Aorta (tissue), 5 donors: ENCODE data around the gene SNX32. TPM values are rescaled to one million over a fixed set of nuclear protein-coding genes. Genes with fewer than 3 reads are reported as not detected.

Source experiments
- ATAC-seq: fragments of 200-7000 bp; cut with Tn5 transposase; one replicate; pipeline ENCODE4 v1.9.1; 2022; ENCODE audit warnings: moderate library complexity; ENCODE audit not compliant: low FRiP score
- DNase-seq, 2 donors: peaks; one replicate each; pipeline ENCODE4 v3.0.0-alpha.2; 2020
- H3K27ac ChIP-seq, 2 donors: one replicate each; pipeline ENCODE4 v1.5.1; 2013; ENCODE audit warnings: low read length in 2 of 2, mild to moderate bottlenecking in 2 of 2, moderate library complexity in 2 of 2, control low read depth in 1 of 2, inconsistent platforms in 1 of 2, low read depth in 1 of 2
- H3K27me3 ChIP-seq, 2 donors: one replicate each; pipeline ENCODE4 v1.6.1; 2013; ENCODE audit warnings: control low read depth in 1 of 2, low read length in 1 of 2, mild to moderate bottlenecking in 1 of 2, moderate library complexity in 1 of 2; ENCODE audit not compliant: insufficient read depth in 2 of 2, control insufficient read depth in 1 of 2
- H3K36me3 ChIP-seq, 2 donors: one replicate each; pipeline ENCODE4 v1.6.1; 2013; ENCODE audit warnings: control low read depth in 1 of 2, low read length in 1 of 2, mild to moderate bottlenecking in 1 of 2; ENCODE audit not compliant: insufficient read depth in 2 of 2, control insufficient read depth in 1 of 2
- H3K4me1 ChIP-seq, 2 donors: one replicate each; pipeline ENCODE4 v1.6.1; 2013; ENCODE audit warnings: low read length in 2 of 2, control low read depth in 1 of 2, mild to moderate bottlenecking in 1 of 2, moderate library complexity in 1 of 2; ENCODE audit not compliant: insufficient read depth in 2 of 2, control insufficient read depth in 1 of 2
- H3K4me3 ChIP-seq, 2 donors: one replicate each; pipeline ENCODE4 v1.5.1; 2013; ENCODE audit warnings: low read length in 2 of 2, control low read depth in 1 of 2, mild to moderate bottlenecking in 1 of 2
- H3K9me3 ChIP-seq: one replicate; pipeline ENCODE4 v1.6.1; 2013; ENCODE audit warnings: mild to moderate bottlenecking, low read length; ENCODE audit not compliant: control insufficient read depth
- WGBS, 2 donors: extraction: QIAGEN DNeasy Blood & Tissue Kit; methylation state at CpG; one replicate each; pipeline ENCODE4 v1.1.7; 2013; 5-methylcytosine and 5-hydroxymethylcytosine counted together
- intact Hi-C, 2 donors: fragments of 100-400 bp; cut with DNase I; formaldehyde crosslinking; loops; one replicate each; pipeline versions ENCODE4 v1.14.2 to v1.15.0; 2022
- polyA plus RNA-seq, 2 donors: library from polyadenylated mRNA; stranded (reverse); fragments of 200-250 nt; gene quantifications; one replicate each; pipeline ENCODE4 v1.2.3, GENCODE V29; 2013
- total RNA-seq, 2 donors: library from RNA; stranded (reverse); fragmentation: NEBNext Ultra II Directional; extraction: Animal tissue kit (Norgen Biotek cat#: 25700); gene quantifications; one replicate each; pipeline ENCODE4 v1.2.1, GENCODE V29; 2021
- donor health status: healthy with polysubstance abuse.
- donor health status: Bipolar disorder and iron deficiency.
- donor health status: DM: no; HTN: no; CAD: no.
- donor health status: DM: no; HTN: no; CAD: no.
- donor health status: DM: yes; HTN: yes; CAD: no.

Gene SNX32
- total and polyA plus RNA-seq, 4 donors: 0.39 to 2.4 (median 1.2) TPM; not detected in 1

DNA sequence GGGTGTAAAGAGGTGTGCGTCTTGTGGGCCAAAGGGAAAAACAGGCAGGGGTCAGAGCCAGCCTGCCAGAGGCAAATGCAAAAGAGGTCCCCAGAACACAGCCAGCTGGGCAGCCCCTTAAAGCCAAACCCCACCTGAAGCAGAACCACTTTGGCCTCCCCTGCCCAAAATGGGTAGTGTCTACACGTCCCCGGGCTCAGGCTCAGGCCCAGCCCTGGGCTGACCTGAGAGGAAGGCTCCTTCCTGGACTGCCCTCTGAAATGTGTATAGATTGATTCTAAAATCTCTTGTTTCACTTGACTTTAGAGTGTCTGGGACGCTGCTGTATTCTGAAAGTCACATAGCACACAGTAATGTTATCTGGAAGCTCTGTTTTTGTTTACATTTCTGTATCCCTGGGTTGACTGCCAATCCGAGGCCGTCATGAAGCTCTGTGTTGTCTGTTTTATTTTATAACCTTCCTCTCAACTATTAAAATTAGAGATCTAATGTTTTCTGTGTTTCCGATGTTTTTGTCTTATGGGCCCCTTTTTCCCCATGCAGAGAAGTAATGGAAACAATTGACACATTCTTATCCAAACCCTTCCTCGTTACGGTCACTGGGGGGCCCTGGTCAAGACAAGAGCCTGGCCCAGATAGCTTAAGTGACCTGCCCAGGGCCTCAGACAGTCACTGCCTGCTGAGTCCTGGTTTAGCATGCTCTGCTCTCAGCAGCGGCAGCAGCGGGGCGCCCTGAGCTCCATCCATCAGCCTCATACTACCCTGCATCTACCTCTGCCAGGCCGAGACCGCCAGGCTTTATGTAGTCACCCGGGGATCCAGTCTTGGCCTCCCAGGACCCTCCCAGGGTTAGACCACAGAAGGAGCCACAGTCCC, 36.8 kb upstream of the SNX32 start:
- no peak for DNase-seq
- intact Hi-C loops: no loop called here
- Histone ChIP-seq H3K27me3 (no peaks in the 10 kb centered on the region), H3K27ac (no peak overlapping the region), H3K36me3 (no peaks in the 10 kb centered on the region), H3K4me3 (no peak overlapping the region), H3K9me3 (no peaks in the 10 kb centered on the region), H3K4me1 (no peaks in the 10 kb centered on the region)
- no peak for ATAC-seq
- WGBS, 2 donors: 74 to 80% methylated on average over 15 of the region's 15 CpGs

DNA sequence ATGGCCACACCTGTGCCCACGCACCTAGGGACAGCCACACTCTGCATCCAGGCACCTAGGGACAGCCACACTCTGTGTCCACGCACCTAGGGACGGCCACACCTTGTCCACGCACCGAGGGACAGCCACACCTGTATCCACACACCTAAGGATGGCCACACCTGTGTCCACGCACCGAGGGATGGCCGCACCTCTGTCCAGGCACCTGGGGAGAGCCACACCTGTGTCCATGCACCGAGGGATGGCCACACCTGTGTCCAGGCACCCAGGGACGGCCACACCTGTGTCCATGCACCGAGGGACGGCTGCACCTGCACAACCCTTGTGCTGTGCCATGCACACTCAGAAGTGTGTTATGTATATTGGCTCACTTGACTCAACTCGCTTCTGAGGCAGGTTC, 36.1 kb upstream of the SNX32 start:
- DNase-seq (no peak), ATAC-seq (no peak)
- Histone ChIP-seq H3K36me3 (no peaks in the 10 kb centered on the region), H3K27ac (no peak overlapping the region), H3K27me3 (no peaks in the 10 kb centered on the region), H3K4me1 (no peaks in the 10 kb centered on the region), H3K9me3 (no peaks in the 10 kb centered on the region), H3K4me3 (no peak overlapping the region)
- 86 to 87% methylated on average over 13 of the region's 13 CpGs for WGBS, 2 donors
- intact Hi-C loops: no loop called here

DNA sequence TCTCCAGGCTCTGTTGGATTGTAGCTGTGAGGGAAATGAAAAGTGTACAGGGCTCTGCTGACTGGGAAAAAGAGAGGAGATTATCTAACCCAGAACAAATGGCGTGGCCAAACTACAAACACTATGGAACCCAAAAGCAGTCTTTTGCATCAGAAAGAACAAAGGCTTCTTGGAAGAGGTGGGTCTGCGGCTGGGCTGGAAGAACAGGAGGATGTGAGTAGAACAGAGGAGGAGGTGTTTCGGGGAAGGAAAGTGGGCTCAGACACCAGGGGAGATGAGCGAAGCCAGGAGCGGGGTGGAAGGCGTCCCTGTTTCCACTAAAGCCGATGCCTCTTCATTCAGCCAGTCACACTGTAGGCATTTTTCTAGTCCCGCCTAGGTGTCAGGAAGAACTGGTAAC, 34.9 kb upstream of the SNX32 start:
- Histone ChIP-seq H3K4me3 (no peak overlapping the region), H3K36me3 (no peaks in the 10 kb centered on the region), H3K27ac (no peak overlapping the region), H3K9me3 (no peaks in the 10 kb centered on the region), H3K4me1 (no peaks in the 10 kb centered on the region), H3K27me3 (no peaks in the 10 kb centered on the region)
- intact Hi-C loops: no loop called here
- no peak for DNase-seq
- no peak for ATAC-seq
- WGBS, 2 donors: 84 to 89% methylated on average over 8 of the region's 8 CpGs

DNA sequence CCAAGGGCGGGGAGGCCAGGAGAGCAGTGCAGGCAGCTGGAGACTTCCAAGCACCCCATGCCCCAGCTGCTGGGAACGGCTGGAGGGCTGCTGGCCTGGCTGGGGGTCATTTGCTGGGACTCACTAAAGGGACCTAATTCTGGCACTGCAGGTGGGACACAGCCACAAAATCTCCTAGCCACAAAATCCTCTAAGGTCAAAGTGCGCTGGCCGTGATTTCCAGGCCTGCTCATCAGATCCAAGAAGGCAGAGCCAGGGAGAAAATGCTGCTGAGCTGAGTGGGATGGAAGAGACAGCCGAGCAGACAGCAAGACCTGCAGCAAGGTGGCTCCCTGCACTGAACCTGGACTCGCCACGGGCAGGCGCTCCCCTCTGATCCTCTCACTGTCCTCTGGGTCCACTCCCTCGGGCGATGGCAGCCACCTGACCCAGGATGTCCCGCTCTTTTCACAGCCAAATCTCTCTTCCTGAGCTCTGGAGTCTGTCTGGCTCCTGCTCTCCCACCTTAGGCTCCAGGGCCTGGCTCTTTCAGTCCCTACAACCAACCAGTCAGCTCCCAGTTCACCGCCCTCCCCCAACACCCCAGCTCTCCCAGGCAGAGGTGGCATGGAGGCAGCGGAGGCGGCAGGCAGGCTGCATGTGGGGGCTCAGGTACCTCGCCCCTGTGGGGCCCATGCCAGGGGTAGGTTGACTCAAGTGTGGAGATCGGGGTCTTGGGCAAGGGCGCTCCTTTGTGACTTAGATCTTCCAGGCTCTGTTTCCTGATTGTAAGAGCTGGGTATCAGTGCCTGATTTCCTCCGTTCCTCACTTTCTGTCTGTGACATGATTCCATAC, 32.4 kb upstream of the SNX32 start:
- 75 to 81% methylated on average over 16 to 18 of the region's 18 CpGs for WGBS, 2 donors
- DNase-seq: no peak
- no peaks in the 10 kb centered on the region for H3K27me3 ChIP-seq

DNA sequence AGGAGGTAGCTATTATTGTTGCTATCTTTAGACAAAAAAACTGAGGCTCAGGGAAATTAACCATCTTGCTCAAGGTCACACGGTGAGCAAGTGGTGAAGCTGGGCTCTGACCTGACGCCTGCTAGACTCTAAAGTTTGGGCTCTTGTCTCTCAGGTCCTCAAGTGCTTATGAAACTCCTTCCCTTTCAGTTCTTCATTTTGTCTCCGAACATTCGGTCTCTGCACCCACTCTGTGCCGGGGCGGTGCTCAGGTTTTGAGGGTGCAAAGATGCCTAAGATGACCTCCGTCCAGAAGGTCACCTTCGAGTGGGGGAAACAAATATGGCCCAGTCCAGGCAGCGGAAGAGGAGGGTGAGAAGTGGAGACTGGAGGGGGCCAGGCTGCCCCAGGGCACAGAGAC, 30.9 kb upstream of the SNX32 start:
- H3K27me3 ChIP-seq: no peaks in the 10 kb centered on the region
- intact Hi-C loops: no loop called here
- ATAC-seq: no peak
- no peaks in the 10 kb centered on the region for H3K36me3 ChIP-seq
- no peak for DNase-seq
- no peak overlapping the region for H3K4me3 ChIP-seq
- WGBS, 2 donors: 83% methylated on average over 9 of the region's 9 CpGs
- no peaks in the 10 kb centered on the region for H3K4me1 ChIP-seq
- H3K9me3 ChIP-seq: no peaks in the 10 kb centered on the region
- no peak overlapping the region for H3K27ac ChIP-seq

More for the DNA sequence above, 32.4 kb upstream of the SNX32 start:
- no peaks in the 10 kb centered on the region for H3K36me3 ChIP-seq
- H3K4me1 ChIP-seq: no peaks in the 10 kb centered on the region
- H3K4me3 ChIP-seq: no peak overlapping the region
- intact Hi-C loops: no loop called here
- no peaks in the 10 kb centered on the region for H3K9me3 ChIP-seq
- no peak overlapping the region for H3K27ac ChIP-seq
- no peak for ATAC-seq

DNA sequence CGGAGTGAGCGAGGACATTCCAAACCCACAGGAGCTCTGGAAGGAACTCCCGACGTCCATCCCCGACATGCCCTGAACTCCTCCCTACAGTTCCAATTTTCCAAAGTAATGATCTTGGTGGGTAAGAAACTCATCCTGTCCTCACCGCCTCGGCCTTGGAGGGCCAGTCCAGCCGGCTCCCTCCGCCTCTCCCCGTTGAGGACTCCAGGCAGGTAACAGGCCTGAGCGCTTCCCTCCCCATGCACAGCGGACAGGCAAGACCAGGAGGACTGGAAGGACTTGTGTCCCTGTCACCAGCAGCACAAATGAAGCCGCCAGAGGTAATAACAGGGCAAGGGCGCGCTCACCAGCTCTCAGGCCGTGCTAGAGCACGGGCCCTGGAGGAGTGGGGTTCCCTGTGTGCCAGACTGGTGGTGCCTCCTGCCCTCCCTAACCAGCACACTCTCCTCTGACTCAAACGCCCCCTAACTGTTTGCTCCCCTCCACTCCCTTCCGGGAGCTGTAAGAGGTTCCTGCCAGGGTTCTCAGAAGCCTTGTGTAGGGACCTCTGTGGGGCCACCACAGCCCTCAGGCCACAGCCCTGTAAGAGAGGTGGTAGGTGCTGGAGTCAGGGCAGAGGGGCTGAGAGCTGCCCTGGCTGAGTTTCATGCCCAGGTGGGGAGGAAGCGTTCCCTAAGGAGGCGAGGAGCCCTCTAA, 29.8 kb upstream of the SNX32 start:
- ATAC-seq: no peak
- no peaks in the 10 kb centered on the region for H3K27me3 ChIP-seq
- H3K4me3 ChIP-seq: no peak overlapping the region
- no peak overlapping the region for H3K27ac ChIP-seq
- 60 to 64% methylated on average over 21 of the region's 21 CpGs for WGBS, 2 donors
- intact Hi-C loops: no loop called here
- H3K9me3 ChIP-seq: no peaks in the 10 kb centered on the region
- H3K36me3 ChIP-seq: no peaks in the 10 kb centered on the region
- no peak for DNase-seq
- H3K4me1 ChIP-seq: no peaks in the 10 kb centered on the region

DNA sequence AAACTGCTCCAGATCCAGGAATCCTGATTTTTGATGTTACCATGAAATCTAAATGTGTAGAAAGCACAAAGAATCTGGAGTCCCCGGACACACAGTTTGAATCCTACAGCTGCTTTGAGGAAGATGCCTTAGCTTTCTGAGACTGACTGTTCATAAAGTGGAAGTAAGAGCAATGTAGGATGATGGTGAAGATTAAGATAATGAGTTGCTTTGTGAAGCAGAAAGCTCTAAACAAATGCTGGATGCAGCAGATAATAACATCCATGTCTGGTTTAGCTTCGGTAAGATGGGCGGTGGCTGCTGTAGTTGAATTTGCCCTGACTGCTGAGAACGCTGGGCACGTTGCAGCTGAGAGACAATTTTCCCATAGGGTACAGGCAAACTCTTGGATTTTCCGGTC, 26.8 kb upstream of the SNX32 start:
- ATAC-seq: no peak
- intact Hi-C loops: no loop called here
- no peaks in the 10 kb centered on the region for H3K4me1 ChIP-seq
- H3K36me3 ChIP-seq: no peaks in the 10 kb centered on the region
- WGBS, 2 donors: 53 to 62% methylated on average over 6 of the region's 6 CpGs
- H3K27me3 ChIP-seq: no peaks in the 10 kb centered on the region
- no peak overlapping the region for H3K4me3 ChIP-seq
- H3K27ac ChIP-seq: no peak overlapping the region
- DNase-seq: no peak
- H3K9me3 ChIP-seq: no peaks in the 10 kb centered on the region

DNA sequence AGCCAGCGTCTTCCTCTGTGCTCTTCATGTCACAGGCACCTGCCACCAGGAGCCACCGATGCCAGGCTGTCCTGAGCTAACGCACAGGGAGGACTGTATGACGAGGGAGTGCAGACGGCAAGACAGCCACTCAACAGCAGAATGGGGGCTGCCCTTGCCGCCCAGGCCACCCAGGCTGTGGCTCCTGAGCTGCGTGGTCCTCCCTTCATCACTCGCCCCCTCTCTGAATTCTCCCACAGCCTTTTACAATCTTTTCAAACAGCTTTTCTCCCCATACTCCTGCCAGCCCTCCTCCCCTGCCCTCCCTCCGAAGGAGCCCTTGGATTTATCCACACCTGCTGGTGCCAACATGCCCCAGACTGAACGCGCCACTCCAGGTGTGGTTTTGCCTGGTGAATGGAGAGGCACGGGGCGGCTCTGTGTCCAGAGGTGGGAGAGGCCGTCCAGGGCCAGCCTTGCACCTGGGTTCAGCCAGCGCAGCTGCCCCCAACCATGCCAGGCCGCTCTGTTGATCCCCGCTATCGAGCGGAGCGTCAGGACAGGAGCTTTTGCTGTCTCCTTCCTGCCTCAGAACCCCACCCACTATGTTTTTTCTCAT, 24.9 kb upstream of the SNX32 start:
- Histone ChIP-seq H3K27ac (no peak overlapping the region), H3K9me3 (no peaks in the 10 kb centered on the region), H3K4me1 (no peaks in the 10 kb centered on the region), H3K36me3 (no peaks in the 10 kb centered on the region), H3K27me3 (no peaks in the 10 kb centered on the region), H3K4me3 (no peak overlapping the region)
- DNase-seq (no peak), ATAC-seq (no peak)
- WGBS, 2 donors: 76 to 77% methylated on average over 20 of the region's 20 CpGs
- intact Hi-C loops: no loop called here
